IMR-90 (cell line): Measurements from ENCODE around the gene SURF4. TPM values are rescaled to one million over a fixed set of nuclear protein-coding genes. Genes with fewer than 3 reads are reported as not detected.

ENCODE experiments used
- ATAC-seq: fragments of 200-7000 bp; cut with Tn5 transposase; 2 replicates; pipeline ENCODE4 v1.9.1; 2020; ENCODE audit warnings: low read depth, mild to moderate bottlenecking, moderate library complexity
- BruUV-seq: library from RNA; stranded (reverse); fragments of 400-500 nt; replicated peaks from 2 replicates; lab custom pipeline; 2021; lab: Mats Ljungman, UMichigan
- CTCF ChIA-PET: fragments of 300-600 bp; formaldehyde crosslinking; extraction: SDS; loops from one replicate; lab custom pipeline; 2021; ENCODE audit warnings: antibody characterized with exemption; lab: Yijun Ruan, JAX
- POLR2A ChIA-PET: fragments of 300-600 bp; sonication (Branson Sonifier 250); formaldehyde crosslinking; loops from one replicate; lab custom pipeline; 2022; ENCODE audit warnings: antibody characterized with exemption; ENCODE audit not compliant: unreplicated experiment; lab: Charles Lee
- DNase-seq: peaks from one replicate; pipeline ENCODE4 v3.0.0; 2013
- H2AFZ ChIP-seq: replicated peaks from 2 replicates; pipeline ENCODE3; 2013; ENCODE audit warnings: low read length, mild to moderate bottlenecking; ENCODE audit not compliant: poor library complexity
- H2AK5ac ChIP-seq: 2 replicates; pipeline ENCODE4 v1.6.1; 2013; ENCODE audit warnings: low read depth, low read length, inconsistent platforms
- H2AK9ac ChIP-seq: replicated peaks from 2 replicates; pipeline ENCODE3; 2013; ENCODE audit warnings: mild to moderate bottlenecking, low read depth, low read length, moderate library complexity; ENCODE audit not compliant: poor library complexity
- H2BK120ac ChIP-seq: 2 replicates; pipeline ENCODE4 v1.6.1; 2013; ENCODE audit warnings: low read depth, low read length, inconsistent platforms
- H2BK15ac ChIP-seq: 3 replicates; pipeline ENCODE4 v1.6.1; 2013; ENCODE audit warnings: low read depth, low read length, inconsistent platforms
- H2BK20ac ChIP-seq: 2 replicates; pipeline ENCODE4 v1.6.1; 2013; ENCODE audit warnings: low read depth, mild to moderate bottlenecking, inconsistent platforms, low read length, moderate library complexity
- H2BK5ac ChIP-seq: 2 replicates; pipeline ENCODE4 v1.6.1; 2013; ENCODE audit warnings: mild to moderate bottlenecking, low read depth, low read length, inconsistent platforms; ENCODE audit not compliant: poor library complexity, severe bottlenecking
- H3K14ac ChIP-seq: replicated peaks from 2 replicates; pipeline ENCODE4 v1.6.1; 2013; ENCODE audit warnings: low read depth, low read length, inconsistent platforms
- H3K18ac ChIP-seq: 2 replicates; pipeline ENCODE4 v1.6.1; 2013; ENCODE audit warnings: low read depth, low read length, control low read depth
- H3K23ac ChIP-seq: 2 replicates; pipeline ENCODE4 v1.6.1; 2013; ENCODE audit warnings: low read depth, low read length, inconsistent platforms
- H3K27ac ChIP-seq: 2 replicates; pipeline ENCODE4 v1.5.1; 2013; ENCODE audit warnings: mild to moderate bottlenecking, control low read depth, low read length; ENCODE audit not compliant: insufficient read depth
- H3K27me3 ChIP-seq: 2 replicates; pipeline ENCODE4 v1.6.1; 2013; ENCODE audit warnings: low read length; ENCODE audit not compliant: control insufficient read depth, insufficient read depth
- H3K36me3 ChIP-seq: 2 replicates; pipeline ENCODE4 v1.6.1; 2013; ENCODE audit warnings: low read length, mixed read lengths; ENCODE audit not compliant: control insufficient read depth, insufficient read depth
- H3K4ac ChIP-seq: 2 replicates; pipeline ENCODE4 v1.6.1; 2013; ENCODE audit warnings: low read depth, low read length, inconsistent platforms
- H3K4me1 ChIP-seq: 2 replicates; pipeline ENCODE4 v1.6.1; 2013; ENCODE audit warnings: low read length, mixed read lengths; ENCODE audit not compliant: control insufficient read depth, insufficient read depth
- H3K4me2 ChIP-seq: 2 replicates; pipeline ENCODE4 v1.6.1; 2013; ENCODE audit warnings: low read depth, mild to moderate bottlenecking, control low read depth, low read length, moderate library complexity
- H3K4me3 ChIP-seq: 2 replicates; pipeline ENCODE4 v1.5.1; 2013; ENCODE audit warnings: low read depth, mild to moderate bottlenecking, control low read depth, low read length, moderate library complexity; ENCODE audit not compliant: insufficient read depth
- H3K56ac ChIP-seq: 2 replicates; pipeline ENCODE4 v1.6.1; 2013; ENCODE audit warnings: low read length, inconsistent platforms; ENCODE audit not compliant: insufficient read depth; ENCODE audit errors: extremely low read depth
- H3K79me1 ChIP-seq, 2 experiments: 2 replicates each; pipeline ENCODE4 v1.6.1; 2013; ENCODE audit warnings: low read length in 2 of 2, inconsistent platforms in 1 of 2, low read depth in 1 of 2
- H3K9ac ChIP-seq: 2 replicates; pipeline ENCODE4 v1.6.1; 2013; ENCODE audit warnings: low read depth, low read length, control low read depth
- H3K9me1 ChIP-seq: 2 replicates; pipeline ENCODE4 v1.6.1; 2013; ENCODE audit warnings: low read length, inconsistent platforms; ENCODE audit not compliant: insufficient read depth
- H3K9me3 ChIP-seq: 2 replicates; pipeline ENCODE4 v1.6.1; 2013; ENCODE audit warnings: low read length; ENCODE audit not compliant: control insufficient read depth, insufficient read depth
- H4K20me1 ChIP-seq: 2 replicates; pipeline ENCODE4 v1.6.1; 2013; ENCODE audit warnings: low read length, inconsistent platforms; ENCODE audit not compliant: insufficient read depth
- H4K5ac ChIP-seq: 2 replicates; pipeline ENCODE4 v1.6.1; 2013; ENCODE audit warnings: mild to moderate bottlenecking, low read depth, low read length, control low read depth
- H4K8ac ChIP-seq, 2 experiments: 2 replicates each; pipeline ENCODE4 v1.6.1; 2013; ENCODE audit warnings: low read depth in 2 of 2, low read length in 2 of 2, control low read depth in 1 of 2, inconsistent platforms in 1 of 2
- H4K91ac ChIP-seq: 2 replicates; pipeline ENCODE4 v1.6.1; 2013; ENCODE audit warnings: low read depth, low read length, inconsistent platforms; ENCODE audit not compliant: insufficient read depth
- BHLHE40 ChIP-seq: fragments of 150-350 bp; IDR thresholded peaks from 2 replicates; pipeline ENCODE4 v1.6.1; 2016; ENCODE audit warnings: mild to moderate bottlenecking, low read depth, low read length
- CEBPB ChIP-seq: IDR thresholded peaks from 2 replicates; pipeline ENCODE4 v1.6.1; 2012; ENCODE audit warnings: low read depth, low read length, improper control_type of control experiment
- CHD1 ChIP-seq: IDR thresholded peaks from 2 replicates; pipeline ENCODE4 v1.6.1; 2012; ENCODE audit warnings: low read depth, low read length, improper control_type of control experiment
- FOS ChIP-seq: fragments of 150-350 bp; IDR thresholded peaks from 2 replicates; pipeline ENCODE4 v1.6.1; 2016; ENCODE audit warnings: low read depth, low read length
- MAZ ChIP-seq: IDR thresholded peaks from 2 replicates; pipeline ENCODE4 v1.6.1; 2012; ENCODE audit warnings: low read depth, mild to moderate bottlenecking, low read length, improper control_type of control experiment, moderate library complexity, borderline replicate concordance
- MXI1 ChIP-seq: IDR thresholded peaks from 2 replicates; pipeline ENCODE4 v1.6.1; 2012; ENCODE audit warnings: low read depth, mild to moderate bottlenecking, low read length, moderate library complexity, borderline replicate concordance
- NFE2L2 ChIP-seq: fragments of 150-350 bp; IDR thresholded peaks from 2 replicates; pipeline ENCODE4 v1.6.1; 2016; ENCODE audit warnings: low read depth, mild to moderate bottlenecking, low read length
- RCOR1 ChIP-seq: IDR thresholded peaks from 2 replicates; pipeline ENCODE4 v1.6.1; 2012; ENCODE audit warnings: mild to moderate bottlenecking, low read length, improper control_type of control experiment; ENCODE audit not compliant: insufficient replicate concordance
- SMC3 ChIP-seq: fragments of 150-350 bp; IDR thresholded peaks from 2 replicates; pipeline ENCODE4 v1.6.1; 2016; ENCODE audit warnings: low read depth, mild to moderate bottlenecking, antibody characterized with exemption, low read length, moderate library complexity
- WGBS, 2 experiments: methylation state at CpG; one replicate each; pipeline versions ENCODE4 v1.1.5 to v1.1.7; 2013; ENCODE audit warnings: missing lambda C conversion rate in 2 of 2; ENCODE audit not compliant: insufficient read length in 1 of 2; ENCODE audit errors: extremely low coverage in 2 of 2; 5-methylcytosine and 5-hydroxymethylcytosine counted together
- dilution Hi-C: fragments of 300-500 bp; cut with HindIII; formaldehyde crosslinking; loops from one replicate; pipeline ENCODE4 v1.14.3; 2018; ENCODE audit warnings: low sequenced_read_pairs; ENCODE audit not compliant: unreplicated experiment
- in situ Hi-C: fragments of 300-500 bp; cut with MboI; formaldehyde crosslinking; loops from 3 replicates; pipeline ENCODE4 v1.14.3; 2019; ENCODE audit warnings: low sequenced_read_pairs, inconsistent platforms, mixed read lengths
- intact Hi-C: fragments of 100-400 bp; cut with micrococcal nuclease; formaldehyde crosslinking; loops from 2 replicates; pipeline ENCODE4 v1.10.0; 2022
- polyA plus RNA-seq, 3 experiments: library from polyadenylated mRNA; depleted of rRNA; stranded (reverse); fragments of >200 nt; gene quantifications; 2 replicates each; pipeline ENCODE4 v1.2.3, GENCODE V29; 2012; ENCODE audit warnings: low replicate concordance in 1 of 3
- total RNA-seq: library from RNA; depleted of rRNA; stranded (reverse); fragments of >200 nt; gene quantifications from 2 replicates; pipeline ENCODE4 v1.2.3, GENCODE V29; 2012
- TF ChIP-seq, protein P1 (sequence below): fragments of 150-350 bp; IDR thresholded peaks from 2 replicates; pipeline ENCODE4 v1.6.1; 2016; ENCODE audit warnings: low read depth, mild to moderate bottlenecking, low read length, moderate library complexity, borderline replicate concordance

The SURF4 gene
- total and polyA plus RNA-seq, 2 of the 4 experiments (the other 2 are of a cell fraction): 307 to 532 TPM

DNA sequence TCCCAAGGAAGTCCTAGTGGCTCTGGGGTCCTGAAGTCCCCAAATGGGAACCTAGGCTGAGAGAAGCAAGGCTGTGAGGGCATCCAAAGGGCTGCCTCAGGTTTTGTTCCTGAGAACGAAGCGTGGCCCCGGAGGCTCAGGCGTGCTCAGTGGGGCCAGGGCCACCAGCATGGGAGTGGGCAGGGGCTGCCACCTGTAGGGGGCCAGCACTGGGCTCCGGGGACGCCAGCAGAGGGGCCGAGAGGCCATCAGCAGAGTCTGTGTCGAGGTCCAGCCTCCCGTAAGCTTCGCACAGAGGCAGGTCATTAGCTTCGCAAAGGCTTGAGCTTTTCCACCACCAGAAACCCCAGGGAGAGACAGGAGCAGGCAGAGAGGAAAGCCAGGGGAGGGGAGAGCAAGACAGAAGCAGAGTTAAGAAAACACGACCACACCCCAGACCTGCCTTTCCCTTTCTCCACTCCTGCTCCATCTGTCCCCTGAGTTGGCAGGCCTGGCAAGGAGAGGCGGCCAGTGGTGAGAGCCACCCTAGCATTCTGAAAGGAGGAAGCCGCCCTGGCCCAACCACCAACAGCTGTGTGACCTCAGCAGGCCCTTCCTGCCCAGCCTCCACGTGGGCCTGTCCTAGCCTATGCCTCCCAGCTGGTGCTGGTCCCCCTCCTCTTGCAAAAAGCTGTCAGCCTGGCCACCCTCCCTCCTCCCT, 34.3 kb downstream of the SURF4 start (continued):
- no peak for TF ChIP-seq MXI1

DNA sequence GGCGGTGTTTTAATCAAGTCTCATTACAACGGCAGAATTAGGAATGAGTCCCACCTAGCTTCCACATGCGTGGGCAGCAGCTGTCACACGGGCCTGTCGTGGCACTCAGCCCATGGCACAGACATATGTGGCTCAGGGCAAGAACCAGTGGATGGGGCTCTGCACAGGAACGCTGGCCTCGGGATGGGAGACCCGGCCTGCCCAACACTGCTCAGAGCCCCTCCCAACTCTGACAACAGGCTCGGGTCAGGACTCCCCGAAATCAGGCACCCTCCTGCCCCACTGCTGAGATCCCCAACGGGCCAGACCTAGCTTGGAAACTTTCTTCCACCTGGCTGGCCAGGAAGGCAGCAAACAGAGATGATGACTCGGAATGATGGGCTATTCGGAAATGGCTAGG, 34.9 kb downstream of the SURF4 start:
- Histone ChIP-seq H3K4ac (no peak overlapping the region), H3K56ac (no peak overlapping the region), H2BK5ac (no peak overlapping the region), H2BK20ac (no peak overlapping the region), H3K23ac (no peak overlapping the region), H2AK5ac (no peak overlapping the region), H4K91ac (no peak overlapping the region), H3K4me1 (no peaks in the 10 kb centered on the region), H4K8ac (no peak overlapping the region), H3K27me3 (no peaks in the 10 kb centered on the region), H2AK9ac (no peak overlapping the region), H3K79me1 (peaks cover 15 to 32% of the 10 kb centered on the region in 2 experiments; a peak in 3 of 4 replicates), H2AFZ (no peak overlapping the region), H3K14ac (no peak overlapping the region), H2BK15ac (no peak overlapping the region), H3K9me3 (no peaks in the 10 kb centered on the region), H3K9ac (no peak overlapping the region), H2BK120ac (no peak overlapping the region), H3K4me3 (no peak overlapping the region), H3K4me2 (no peak overlapping the region), H3K9me1 (0 out of 2 replicates have a peak, but pooled peaks cover 4% of the 10 kb centered on the region), H4K20me1 (0 out of 2 replicates have a peak, but pooled peaks cover 1% of the 10 kb centered on the region), H3K36me3 (peaks cover 63% of the 10 kb centered on the region), H4K5ac (no peak overlapping the region), H3K18ac (no peak overlapping the region), H3K27ac (no peak overlapping the region)
- ATAC-seq (no peak), DNase-seq (no peak)
- in situ Hi-C loops: no loop called here
- ChIA-PET POLR2A (no interaction called here), CTCF (no interaction called here)
- intact Hi-C loops: no loop called here
- BruUV-seq: no TSS peak
- dilution Hi-C loops: no loop called here
- TF ChIP-seq CHD1: no peak
- no peak for TF ChIP-seq SMC3
- no peak for TF ChIP-seq FOS
- no peak for TF ChIP-seq NFE2L2
- TF ChIP-seq RCOR1: no peak
- no peak for TF ChIP-seq MAZ
- no peak for TF ChIP-seq CEBPB
- TF ChIP-seq BHLHE40: no peak
- TF ChIP-seq, protein P1, sequence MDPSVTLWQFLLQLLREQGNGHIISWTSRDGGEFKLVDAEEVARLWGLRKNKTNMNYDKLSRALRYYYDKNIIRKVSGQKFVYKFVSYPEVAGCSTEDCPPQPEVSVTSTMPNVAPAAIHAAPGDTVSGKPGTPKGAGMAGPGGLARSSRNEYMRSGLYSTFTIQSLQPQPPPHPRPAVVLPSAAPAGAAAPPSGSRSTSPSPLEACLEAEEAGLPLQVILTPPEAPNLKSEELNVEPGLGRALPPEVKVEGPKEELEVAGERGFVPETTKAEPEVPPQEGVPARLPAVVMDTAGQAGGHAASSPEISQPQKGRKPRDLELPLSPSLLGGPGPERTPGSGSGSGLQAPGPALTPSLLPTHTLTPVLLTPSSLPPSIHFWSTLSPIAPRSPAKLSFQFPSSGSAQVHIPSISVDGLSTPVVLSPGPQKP: no peak
- WGBS, 2 experiments: 94% methylated on average over 12 of the region's 13 CpGs; no CpG with 5 or more reads in 1 of the 2 experiments
